ENCODE data around the gene CREB3L2.
"Not testable (repeated sequence)": the region's sequence is repeated elsewhere in the genome, so short reads cannot be mapped to it uniquely, and the experiment has no call there.

The CREB3L2 gene

DNA sequence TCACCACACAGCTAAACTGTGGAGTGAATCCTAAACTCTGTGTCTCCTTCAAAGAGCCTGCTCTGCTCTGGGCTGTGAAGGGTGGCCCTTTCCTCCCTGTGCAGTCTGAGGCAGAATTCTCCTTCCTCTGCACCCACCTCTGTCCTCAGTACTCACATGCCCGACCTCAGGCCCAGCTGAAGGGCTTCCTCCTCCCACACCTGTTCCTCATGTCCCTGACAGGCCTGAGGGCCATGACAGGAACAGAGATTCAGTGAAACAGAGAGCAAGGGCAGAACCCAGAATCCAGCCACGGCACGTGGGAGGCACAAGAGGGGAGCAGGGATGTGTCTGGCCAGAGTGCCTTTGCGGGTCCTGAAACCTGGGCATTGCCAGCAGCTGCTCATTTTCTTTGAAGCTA is 13.9 kb downstream of the CREB3L2 start:
- DNase-seq (ENCODE audit: low read depth, low spot score), result no peak

DNA sequence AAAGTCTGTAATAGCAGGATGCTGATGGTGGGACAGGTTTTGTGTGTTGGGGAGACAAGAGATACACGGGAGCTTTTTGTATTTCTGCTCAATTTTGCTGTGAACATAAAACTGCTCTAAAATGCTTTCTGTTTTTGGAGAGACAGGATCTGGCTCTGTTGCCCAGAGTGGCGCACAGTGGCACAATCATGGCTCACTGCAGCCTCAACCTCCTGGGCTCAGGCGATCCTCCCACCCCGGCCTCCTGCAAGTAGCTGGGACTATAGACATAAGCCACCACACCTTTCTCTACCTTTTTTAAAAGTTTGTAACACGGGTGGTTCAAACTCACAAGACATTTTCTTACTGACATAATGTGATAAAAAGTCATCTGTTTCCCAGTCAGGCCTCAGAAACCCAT is 14.3 kb downstream of the CREB3L2 start:
- DNase-seq (ENCODE audit: low read depth, low spot score), result no peak

DNA sequence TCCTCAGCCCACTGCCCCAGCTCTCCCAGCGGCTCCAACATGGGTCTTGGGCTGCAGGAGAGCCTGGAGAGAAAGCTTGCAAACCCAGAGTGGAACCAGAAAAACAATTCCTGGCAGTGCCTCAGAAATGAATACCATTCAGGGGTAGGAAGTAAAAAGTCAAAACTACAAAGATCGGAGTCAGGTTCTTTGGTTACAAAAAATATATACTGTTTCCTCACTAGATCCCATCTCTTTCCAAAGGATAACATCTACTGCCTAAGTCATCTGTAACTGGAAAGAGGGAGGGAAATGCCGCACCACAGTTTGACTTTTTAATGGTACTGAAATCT is 14.9 kb downstream of the CREB3L2 start:
- DNase-seq (ENCODE audit: low read depth, low spot score), result no peak

DNA sequence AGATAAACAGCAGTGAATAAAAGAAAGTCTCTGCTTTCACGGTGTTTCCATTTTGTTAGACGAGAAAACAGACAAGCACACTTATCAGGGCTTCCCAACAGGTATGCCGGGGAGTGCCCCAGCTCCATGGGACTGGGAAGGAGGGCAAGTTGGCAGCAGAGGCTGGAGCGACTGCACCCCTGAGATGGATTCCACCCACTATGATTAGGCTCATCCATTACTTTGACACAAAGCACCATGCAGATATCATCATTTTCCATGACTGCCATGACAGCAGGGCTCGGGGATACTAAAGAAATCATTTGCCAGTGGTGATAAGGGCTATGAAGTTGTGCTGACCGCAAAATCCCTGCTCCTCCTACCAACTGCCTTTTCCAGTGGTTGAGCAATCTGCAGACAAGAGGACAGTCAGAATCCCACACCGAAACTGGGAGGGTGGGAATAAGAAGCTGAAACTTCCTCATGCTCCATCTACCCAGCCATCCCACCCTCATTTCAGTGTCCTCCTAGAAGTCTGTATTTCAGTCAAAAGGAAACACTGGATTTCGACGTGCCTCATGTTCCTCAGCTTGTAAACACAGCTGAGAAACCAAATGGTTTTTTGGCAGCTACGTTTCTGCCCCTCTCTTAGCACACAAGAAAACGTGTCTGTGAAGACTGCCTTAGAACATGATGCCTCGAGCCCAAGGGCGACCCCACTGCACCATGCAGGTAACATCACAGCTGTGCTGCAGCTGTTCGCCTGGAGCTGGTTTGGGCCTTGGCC is 15.5 kb downstream of the CREB3L2 start:
- DNase-seq (ENCODE audit: low read depth, low spot score), result no peak

DNA sequence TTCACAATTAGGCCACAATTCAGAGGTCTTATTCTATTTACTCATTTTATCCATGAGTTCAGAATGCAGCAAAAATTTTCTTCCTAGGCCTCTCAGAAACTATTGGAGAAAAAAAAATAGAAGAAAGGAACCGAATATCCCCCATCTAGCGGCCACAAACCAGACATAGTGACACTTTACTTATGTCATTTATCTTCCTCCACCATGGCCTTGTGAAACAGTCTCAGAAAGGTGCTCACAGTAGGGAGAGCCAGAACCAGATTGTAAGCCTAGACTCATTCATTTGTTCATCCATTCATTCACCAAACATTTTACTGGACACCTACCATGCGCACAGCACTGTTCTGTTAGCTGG is 16.0 kb downstream of the CREB3L2 start:
- no peak for DNase-seq (ENCODE audit: low read depth, low spot score)

DNA sequence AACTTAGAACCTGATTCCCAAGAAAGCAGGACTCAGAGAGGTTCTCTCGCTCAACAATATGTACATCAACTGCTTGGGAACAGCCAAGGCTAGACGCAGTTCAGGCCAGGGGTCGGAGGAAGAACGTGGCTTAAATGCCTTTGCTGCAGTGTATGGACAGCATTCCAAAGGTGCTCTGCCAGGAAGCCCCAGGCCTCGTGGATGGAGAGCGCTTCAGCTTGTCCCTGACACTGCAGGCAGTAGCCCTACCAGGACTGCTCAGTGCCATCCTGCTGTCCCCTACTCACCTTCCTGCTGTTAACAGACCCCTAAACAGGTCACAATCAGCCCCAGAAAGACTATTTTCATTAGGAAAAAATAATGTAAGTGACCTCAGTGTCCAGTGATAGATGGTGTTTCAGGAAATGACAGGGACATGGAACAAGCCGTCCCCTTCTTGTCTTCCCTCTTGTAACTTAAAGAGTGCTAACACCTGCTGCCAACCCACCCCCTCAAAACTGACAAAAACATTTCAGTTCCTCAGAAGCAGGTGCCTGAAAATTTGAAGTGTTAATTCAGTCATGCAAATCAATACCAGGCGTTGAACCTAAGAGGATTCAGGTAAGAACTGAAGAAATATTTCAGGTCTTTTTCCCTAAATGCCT is 16.5 kb downstream of the CREB3L2 start:
- peak; percentile 64 for DNase-seq (ENCODE audit: low read depth, low spot score)

DNA sequence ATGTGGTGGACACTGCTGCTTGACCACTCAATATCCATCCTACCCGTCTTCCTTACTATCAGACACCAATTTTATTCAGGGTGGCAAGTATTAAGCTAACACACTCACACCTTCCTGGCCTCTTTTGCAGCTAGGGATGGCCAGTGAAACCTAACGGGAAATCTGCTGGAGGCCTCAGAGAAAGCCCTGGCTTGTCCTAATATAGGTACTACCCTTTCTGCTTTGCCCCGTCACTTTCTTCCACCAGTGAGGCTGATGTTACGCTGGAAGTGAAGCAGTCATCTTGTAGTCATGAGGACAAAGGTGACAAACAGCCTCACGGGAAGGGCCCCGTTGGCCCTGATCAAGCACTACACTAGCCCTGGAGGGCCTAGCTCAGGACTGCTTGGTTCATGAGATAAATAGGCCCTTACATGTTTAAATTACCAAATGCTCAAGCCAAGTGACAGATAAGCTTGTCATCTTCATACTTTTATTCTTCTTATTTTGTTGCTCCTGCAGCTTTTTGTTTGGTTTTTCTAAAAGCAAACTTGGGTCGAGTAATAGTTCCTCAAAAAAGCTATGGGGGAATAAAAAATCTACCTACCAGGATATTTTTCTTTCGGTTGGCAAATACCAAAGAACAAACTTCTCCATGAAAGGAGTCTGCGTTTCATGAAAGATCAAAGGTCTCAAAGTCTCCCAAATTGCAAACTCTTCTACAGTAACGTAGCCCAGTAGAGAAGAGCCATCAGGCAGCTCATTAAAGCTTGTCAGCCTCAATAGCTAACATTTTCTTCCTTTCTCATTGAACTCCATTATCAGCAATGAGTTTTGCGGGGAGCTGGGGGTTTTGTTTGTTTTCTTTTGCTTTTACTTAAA is 17.5 kb downstream of the CREB3L2 start:
- no peak for DNase-seq (ENCODE audit: low read depth, low spot score)

DNA sequence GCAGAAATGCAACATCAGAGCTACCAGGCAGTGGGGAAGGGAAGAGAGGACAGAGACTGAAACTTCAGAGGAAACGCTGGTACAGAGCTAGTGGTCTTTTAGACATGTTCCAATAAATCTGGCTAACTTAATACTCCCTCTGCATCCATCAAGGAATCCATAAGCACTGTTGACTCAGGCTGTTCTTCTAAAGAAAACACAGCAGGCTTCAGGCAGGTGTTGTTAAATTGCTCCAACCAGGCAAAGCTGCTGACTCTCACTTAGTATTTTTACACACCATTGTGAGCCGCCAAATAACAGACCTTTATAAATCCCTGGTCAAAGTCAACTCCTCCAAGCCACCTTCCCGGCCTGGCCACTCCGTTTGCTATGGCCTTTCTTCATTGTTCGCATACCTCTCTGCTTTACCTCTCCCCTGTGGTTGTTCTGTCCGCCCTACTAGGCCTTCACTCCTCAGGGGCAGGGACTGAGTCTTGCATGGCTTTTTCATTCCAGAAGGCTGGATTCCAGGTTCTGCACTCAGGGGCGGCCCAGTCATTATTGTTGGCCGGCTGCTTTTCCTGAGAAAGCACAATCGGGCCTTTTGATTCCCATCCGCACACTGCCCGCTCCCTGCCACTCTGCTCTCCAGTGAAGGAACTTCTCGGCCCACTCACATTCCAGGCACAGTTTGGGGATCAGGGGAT is 18.4 kb downstream of the CREB3L2 start:
- no peak for DNase-seq (ENCODE audit: low read depth, low spot score)

DNA sequence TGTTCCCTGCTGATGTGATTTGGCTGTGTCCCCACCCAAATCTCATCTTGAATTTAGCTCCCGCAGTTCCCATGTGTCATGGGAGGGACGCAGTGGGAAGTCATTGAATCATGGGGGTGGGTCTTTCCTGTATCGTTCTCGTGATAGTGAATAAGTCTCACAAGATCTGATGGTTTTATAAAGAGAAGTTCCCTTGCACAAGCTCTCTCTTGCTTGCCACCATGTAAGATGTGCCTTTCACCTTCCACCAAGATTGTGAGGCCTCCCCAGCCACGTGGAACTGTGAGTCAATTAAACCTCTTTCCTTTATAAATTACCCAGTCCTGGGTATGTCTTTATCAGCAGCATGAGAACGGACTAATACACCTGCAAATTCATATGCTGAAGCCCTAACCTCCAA is 19.5 kb downstream of the CREB3L2 start:
- DNase-seq (ENCODE audit: low read depth, low spot score), result not testable (repeated sequence)

DNA sequence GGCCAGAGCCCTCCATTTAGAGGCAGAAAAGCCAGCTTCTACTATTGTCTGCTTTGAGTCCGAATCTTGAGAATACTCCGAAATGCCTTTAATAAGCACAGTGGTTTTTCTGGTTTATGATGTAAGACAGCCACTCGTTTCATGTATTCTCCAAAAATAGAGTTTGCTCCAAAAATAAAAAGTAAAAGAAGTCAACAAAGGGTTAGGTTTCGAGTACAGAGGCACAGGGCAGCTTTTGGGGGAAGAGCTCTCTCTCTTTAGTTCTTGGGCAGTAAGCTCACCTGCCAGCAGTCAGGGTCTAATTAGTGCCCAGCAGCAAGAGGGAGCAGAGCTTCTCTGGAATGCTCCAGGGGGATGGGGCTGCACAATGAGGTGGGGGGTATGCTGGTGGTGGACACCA is 20.2 kb downstream of the CREB3L2 start:
- DNase-seq (ENCODE audit: low read depth, low spot score), result peak; percentile 23

DNA sequence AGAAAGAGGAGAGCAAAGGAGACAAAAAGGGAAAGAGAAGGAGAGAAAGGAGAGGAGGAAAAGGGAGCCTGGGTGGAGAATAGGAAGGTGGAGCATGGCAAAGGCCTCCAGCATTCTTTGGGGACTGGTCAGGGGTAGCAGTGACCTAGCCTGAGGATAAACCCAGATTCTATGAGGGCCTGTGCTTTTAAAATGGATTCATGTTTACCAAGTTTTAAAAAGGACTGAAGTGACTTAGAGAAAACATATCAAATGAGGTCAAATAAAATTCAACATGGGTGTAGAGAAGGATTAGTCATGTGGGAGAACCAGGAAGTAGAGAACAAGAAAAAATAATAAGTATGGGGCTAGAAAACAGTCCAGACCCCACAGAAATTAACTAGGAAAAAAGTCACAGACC is 20.7 kb downstream of the CREB3L2 start:
- DNase-seq (ENCODE audit: low read depth, low spot score), result no peak

DNA sequence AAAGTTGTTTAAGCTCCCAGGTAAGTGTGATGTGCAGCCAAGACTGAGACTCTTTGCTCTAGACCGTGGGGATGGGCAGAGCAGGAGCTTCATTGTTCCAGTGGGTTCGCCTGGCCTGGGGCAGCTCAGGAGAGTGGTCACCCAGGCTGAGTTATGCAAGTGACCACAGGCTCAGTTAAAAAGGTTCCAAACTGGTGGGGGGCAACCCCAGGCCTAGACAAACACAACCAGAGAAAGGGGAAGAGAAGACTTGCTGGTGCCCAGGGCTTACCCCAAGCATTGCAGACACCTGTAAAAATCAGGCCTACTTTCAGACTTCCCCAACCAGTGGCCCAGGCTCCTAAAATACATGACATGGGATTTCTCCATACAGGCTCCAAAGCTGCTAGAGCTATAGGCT is 21.6 kb downstream of the CREB3L2 start:
- DNase-seq (ENCODE audit: low read depth, low spot score), result no peak

DNA sequence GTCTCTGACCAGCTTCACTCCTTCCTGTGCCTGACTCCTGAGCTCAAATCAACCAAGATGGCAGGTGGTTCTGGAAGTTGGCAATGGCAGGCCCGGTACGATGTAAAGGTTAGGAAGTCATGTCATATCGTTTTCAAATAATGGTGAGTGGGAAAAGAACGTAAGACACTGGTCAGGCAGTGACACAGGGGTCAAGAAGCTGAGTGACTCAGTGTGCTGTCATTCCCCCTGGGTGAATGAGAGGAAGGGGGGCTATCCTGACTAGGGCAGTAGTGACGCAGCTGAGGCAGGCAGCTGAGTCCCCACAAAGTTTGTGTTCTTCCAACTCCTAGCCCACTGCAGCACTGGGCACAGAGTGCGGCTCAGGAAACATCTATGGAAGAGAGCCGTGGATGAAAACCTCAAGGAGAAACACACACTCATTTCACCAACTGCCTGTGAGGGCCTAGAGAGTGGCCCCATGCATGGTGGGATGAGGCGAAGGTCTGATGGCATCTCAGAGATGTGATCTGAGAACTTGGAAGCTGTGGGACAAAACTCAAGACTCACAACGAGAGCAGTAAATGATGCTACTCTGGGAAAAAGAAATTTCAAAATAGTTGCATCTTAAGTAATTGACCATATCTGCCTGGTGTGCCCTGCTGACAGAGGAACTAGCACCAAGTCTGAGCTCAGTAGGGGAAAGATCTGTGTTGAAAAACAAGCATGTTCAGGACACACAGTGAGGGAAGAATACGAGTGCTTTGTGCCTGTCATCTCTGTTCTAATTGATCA is 23.2 kb downstream of the CREB3L2 start:
- no peak for DNase-seq (ENCODE audit: low read depth, low spot score)

DNA sequence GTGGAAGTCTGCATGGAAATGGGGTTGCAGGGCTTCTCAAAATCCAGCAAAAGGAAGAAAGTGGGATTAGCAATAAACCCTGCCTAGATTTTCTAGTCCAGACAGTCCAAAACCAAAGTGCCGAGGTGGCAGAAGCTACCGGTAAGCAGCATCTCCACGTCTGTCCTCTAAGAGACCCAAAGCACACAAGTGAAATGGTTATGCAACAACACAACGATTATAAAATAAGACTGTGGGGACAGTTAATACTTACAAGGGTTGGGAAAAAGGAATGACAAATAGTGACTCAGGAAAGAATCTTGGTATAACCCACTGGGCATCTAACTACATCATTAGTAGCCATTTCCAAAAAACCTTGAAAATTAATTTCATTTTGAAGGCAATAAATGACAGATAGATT is 24.7 kb downstream of the CREB3L2 start:
- no peak for DNase-seq (ENCODE audit: low read depth, low spot score)

DNA sequence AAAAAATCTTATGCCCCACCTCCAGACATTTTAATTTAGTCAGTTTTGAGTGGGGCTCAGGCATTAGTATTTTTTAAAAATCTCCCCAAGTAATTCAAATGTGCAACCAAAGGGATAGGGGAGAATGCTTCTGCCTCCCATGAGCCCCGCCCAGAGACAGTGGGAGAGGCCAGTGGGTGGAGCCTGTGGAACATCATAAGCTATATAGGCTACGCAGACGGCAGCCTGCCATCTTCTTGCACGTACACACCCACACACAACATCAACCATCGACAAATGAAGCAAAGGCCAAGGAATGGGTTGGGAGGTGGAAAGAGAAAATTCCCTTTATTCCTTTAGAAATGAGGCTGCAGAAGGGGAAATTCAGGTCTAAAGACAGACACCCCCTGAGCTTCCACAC is 25.2 kb downstream of the CREB3L2 start:
- no peak for DNase-seq (ENCODE audit: low read depth, low spot score)

DNA sequence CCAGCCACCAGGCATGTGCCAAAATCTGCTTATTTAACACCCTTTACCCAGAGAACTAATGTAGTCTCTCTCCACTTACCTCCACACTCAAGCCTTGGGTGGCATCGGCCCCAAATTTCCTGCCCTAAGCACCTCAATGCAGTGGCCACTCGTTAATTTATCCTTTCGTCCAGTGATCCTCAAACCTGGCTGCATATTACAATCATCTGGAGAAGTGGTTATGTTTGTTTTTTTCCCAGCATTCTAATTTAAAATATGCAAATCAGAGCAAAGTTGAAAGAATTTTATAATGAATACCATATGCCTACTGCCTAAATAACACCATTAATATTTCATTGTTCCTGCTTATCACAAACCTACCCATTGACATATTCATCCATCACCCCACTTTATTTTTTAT is 25.7 kb downstream of the CREB3L2 start:
- DNase-seq (ENCODE audit: low read depth, low spot score), result no peak

DNA sequence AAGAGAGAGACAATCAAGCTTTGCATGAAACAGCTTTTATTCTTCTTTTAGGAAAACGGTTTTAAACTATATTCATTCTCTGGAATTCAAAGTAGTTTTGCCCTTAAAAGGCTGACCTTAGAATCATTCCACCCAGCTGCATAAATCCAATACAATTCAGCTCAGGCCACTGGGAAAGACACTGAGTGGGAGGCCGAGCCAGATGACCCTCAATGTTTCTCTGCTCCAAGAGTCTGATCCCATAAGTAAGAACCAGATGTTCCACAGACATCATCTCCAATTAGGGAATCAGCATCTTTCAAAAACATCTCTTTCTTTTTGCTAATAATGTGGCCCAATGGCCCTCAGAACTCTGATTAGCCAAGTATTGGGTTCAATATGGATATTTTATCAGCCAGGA is 26.1 kb downstream of the CREB3L2 start:
- DNase-seq (ENCODE audit: low read depth, low spot score), result no peak

DNA sequence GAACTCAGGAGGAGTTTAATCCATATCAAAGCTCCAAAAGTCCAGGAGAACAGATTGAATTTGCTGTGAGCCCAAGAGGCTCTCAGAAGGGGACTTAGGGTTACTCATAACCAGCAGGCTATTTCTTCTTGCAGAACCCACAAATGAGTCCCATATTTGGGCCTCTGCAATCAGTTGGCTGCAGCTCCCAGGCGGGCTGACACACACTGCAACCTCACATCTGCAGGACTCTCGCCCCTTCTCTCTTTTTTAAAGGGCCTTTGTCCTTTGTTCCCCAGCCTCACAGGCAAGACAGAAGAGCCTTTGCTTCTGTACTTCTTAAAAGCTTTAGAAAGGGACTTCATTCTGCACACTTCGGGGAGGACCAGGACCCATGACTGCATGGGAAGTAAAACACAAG is 26.7 kb downstream of the CREB3L2 start:
- DNase-seq (ENCODE audit: low read depth, low spot score), result no peak

DNA sequence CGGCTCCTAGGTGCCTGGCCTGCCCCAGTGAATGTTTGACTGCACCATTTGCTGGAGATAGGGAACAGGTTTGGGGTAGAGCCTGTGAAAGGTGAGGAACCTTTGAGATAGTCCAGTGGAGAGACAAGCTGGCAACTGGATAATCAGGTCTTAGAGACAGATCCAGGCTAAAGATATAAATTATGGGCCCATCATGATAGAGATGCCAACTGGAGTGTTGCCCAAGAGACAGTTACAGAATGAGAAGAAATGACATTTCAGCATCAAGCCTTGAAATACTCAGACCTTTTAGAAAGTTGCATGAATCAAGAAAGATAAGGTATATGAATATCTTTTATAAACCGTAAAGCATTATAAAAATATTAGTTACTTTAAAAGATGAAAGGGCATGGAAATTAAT is 27.1 kb downstream of the CREB3L2 start:
- DNase-seq (ENCODE audit: low read depth, low spot score), result no peak

DNA sequence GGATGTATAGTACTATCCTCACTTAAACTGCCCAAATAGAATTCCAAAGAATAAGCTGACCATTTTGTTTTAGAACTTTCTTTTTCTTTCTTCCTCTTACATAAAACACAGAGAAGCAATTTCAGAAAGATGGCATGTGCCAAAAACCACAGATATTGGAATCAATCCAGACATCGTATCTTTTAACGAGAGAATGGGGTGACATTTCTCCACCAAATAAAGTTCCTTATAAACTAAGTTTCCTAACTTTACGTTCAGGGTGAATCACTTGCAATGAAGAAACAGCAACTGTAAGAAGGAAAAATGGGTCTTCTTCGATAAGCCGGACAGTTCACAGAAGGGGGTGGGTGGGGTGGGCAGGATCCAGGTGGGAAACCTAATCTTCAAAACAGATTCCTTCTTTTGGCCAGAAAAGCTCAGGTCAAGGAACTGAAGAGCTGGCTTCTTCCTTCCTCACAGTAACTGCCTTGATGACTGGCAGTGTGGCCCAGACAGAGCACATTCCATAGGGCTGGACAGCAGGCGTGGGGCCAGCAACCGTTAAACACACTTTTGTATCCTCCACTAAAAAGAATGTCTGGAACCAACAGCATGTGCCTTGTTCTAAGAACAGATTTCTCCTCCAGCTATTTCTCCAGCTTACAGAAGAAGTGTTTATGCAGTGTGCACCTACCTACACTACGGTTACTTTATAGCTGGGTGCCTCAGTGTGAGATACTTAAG is 31.5 kb downstream of the CREB3L2 start:
- DNase-seq (ENCODE audit: low read depth, low spot score), result no peak

DNA sequence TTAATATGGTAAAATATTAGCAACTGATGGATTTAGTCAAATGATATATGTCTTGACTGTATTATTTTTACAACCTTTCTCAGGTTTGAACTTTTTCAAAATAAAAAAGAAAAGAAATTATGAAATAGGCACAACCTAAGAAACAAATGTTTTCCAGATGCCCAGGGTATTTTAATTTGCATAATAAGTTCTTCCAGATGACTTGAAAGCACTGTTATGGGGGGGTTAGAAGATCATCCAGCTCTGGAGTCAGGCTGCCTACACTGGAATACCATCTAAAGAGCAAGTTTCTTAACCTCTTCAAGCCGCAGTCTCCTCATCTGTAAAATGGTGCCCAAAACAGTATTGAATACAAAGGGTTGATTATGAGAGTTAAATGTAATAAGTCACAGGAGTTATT is 32.1 kb downstream of the CREB3L2 start:
- no peak for DNase-seq (ENCODE audit: low read depth, low spot score)
